ENCODE results near the gene NDUFS3.

NDUFS3 gene

GRCh38 chr11:47611348-47611794 lies 32.5 kb downstream of the NDUFS3 start:
- Histone ChIP-seq H3K4me3 (ENCODE audit: low read length) (no peak overlapping the region), H3K27me3 (replicated peaks; ENCODE audit: control insufficient read depth, insufficient read depth, low read length) (no peaks in the 10 kb centered on the region), H3K9me3 (ENCODE audit: control insufficient read depth, low read length) (no peaks in the 10 kb centered on the region), H3K4me1 (ENCODE audit: control insufficient read depth, insufficient read depth, low read length) (peaks cover 33% of the 10 kb centered on the region), H3K9ac (ENCODE audit: low read length) (no peak overlapping the region), H3K36me3 (ENCODE audit: control insufficient read depth, insufficient read depth, low read length, severe bottlenecking) (peaks cover 25% of the 10 kb centered on the region)
- DNase-seq (ENCODE audit: low read depth) = no peak

DNA sequence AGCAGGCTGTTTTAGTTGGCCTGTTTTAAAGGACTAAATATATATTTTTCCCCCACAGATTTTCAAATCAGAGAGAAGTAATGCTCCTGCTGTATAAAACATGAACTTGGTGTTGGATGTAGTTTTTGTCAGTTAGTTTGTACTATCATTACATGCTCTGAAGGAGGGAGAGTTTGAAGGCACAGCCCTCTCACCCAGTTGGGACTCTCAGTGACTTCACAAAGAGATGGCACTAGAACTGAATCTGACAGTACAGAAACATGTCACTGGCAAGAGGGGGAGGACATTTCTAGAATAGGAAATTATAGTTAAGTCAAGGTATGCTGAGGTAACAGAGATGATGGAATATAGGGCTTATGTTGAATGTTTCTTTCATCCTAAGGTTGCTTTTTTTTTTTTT lies 36.4 kb downstream of the NDUFS3 start:
- no peaks in the 10 kb centered on the region for H3K9me3 ChIP-seq (ENCODE audit: control insufficient read depth, low read length)
- no peaks in the 10 kb centered on the region for H3K27me3 ChIP-seq (replicated peaks; ENCODE audit: control insufficient read depth, insufficient read depth, low read length)
- no peak overlapping the region for H3K4me3 ChIP-seq (ENCODE audit: low read length)
- H3K9ac ChIP-seq (ENCODE audit: low read length) = no peak overlapping the region
- no peak for DNase-seq (ENCODE audit: low read depth)
- H3K36me3 ChIP-seq (ENCODE audit: control insufficient read depth, insufficient read depth, low read length, severe bottlenecking) = peaks cover 57% of the 10 kb centered on the region
- peaks cover 28% of the 10 kb centered on the region for H3K4me1 ChIP-seq (ENCODE audit: control insufficient read depth, insufficient read depth, low read length)

DNA sequence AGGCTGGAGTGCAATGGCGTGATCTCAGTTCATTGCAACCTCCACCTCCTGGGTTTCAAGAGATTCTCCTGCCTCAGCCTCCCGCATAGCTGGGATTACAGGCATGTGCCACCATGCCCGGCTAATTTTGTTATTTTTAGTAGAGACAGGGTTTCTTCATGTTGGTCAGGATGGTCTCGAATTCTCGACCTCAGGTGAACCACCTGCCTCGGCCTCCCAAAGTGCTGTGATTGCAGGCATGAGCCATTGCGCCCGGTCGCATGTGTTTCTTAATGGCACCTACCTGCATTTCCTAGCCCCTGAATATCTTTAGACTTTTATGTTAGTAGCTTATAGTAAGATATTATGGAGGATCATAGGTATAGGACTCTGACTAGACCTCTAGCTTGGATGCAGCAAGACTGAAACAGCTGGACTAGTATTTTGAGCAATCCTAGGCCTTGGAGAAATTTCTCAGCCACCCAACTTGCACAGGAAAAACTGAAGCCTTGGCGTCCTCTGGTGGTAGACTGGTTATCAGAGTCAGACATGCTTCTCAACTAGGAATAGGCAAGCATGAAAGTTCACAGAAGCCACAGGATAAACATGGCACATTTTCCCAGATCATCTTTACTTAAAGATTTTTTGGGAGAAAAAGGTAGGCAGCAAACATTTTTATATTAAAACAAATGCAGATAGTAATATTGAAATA lies 38.0 kb downstream of the NDUFS3 start:
- Histone ChIP-seq H3K36me3 (ENCODE audit: control insufficient read depth, insufficient read depth, low read length, severe bottlenecking) (peaks cover 59% of the 10 kb centered on the region), H3K9ac (ENCODE audit: low read length) (peak overlapping the region; percentile 62), H3K9me3 (ENCODE audit: control insufficient read depth, low read length) (no peaks in the 10 kb centered on the region), H3K4me1 (ENCODE audit: control insufficient read depth, insufficient read depth, low read length) (peaks cover 25% of the 10 kb centered on the region), H3K27me3 (replicated peaks; ENCODE audit: control insufficient read depth, insufficient read depth, low read length) (no peaks in the 10 kb centered on the region), H3K4me3 (ENCODE audit: low read length) (no peak overlapping the region)
- peak; percentile 90 for DNase-seq (ENCODE audit: low read depth)

DNA sequence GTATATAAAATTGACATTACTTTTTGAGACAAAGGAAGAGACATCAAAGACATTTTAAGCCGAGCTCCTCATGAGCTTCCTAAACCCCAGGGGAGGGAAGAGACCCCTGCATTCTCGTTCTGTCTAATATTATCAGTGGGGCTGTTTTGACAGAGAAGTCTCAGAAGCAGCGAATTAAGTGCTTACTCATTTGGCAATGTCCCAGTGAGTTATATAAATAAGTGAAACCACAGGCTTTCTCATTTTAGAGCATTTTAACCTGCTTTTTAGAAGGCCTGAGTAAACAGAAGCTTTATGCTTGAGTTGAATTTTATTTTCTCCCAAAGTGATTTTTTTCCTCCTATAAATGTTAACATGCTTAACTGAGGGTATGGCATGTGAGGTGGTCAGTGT lies 38.5 kb downstream of the NDUFS3 start:
- peaks cover 63% of the 10 kb centered on the region for H3K36me3 ChIP-seq (ENCODE audit: control insufficient read depth, insufficient read depth, low read length, severe bottlenecking)
- peak overlapping the region; percentile 62 for H3K9ac ChIP-seq (ENCODE audit: low read length)
- H3K4me1 ChIP-seq (ENCODE audit: control insufficient read depth, insufficient read depth, low read length) = peaks cover 25% of the 10 kb centered on the region
- no peak overlapping the region for H3K4me3 ChIP-seq (ENCODE audit: low read length)
- peak; percentile 84 for DNase-seq (ENCODE audit: low read depth)
- no peaks in the 10 kb centered on the region for H3K27me3 ChIP-seq (replicated peaks; ENCODE audit: control insufficient read depth, insufficient read depth, low read length)
- no peaks in the 10 kb centered on the region for H3K9me3 ChIP-seq (ENCODE audit: control insufficient read depth, low read length)

DNA sequence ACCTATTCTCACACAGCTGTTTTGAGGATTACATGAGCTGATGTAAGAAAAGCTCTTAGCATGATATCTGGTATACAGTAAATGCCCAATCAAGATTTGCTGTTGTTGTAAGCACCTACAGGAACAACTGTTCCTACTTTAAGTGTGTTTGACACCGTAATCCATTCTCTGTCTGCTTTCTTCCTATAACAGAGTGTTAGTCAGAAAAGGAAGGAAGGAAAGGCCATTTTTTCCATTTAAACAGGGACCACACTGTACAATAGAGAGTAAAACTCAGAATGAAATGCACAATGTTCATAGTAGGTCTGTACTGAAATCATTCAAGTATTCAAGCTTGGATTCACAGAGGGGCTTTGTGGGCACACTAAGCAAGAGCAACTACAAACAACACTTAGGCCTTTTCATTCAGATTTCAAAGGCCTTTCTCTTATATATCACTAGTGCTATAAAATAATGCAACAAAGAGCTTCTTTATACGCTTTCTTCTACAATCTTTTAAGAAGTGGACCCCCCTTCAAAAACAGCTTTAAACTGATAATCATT lies 42.0 kb downstream of the NDUFS3 start:
- peaks cover 23% of the 10 kb centered on the region for H3K4me1 ChIP-seq (ENCODE audit: control insufficient read depth, insufficient read depth, low read length)
- no peak overlapping the region for H3K9ac ChIP-seq (ENCODE audit: low read length)
- peaks cover 91% of the 10 kb centered on the region for H3K36me3 ChIP-seq (ENCODE audit: control insufficient read depth, insufficient read depth, low read length, severe bottlenecking)
- DNase-seq (ENCODE audit: low read depth) = no peak
- H3K4me3 ChIP-seq (ENCODE audit: low read length) = no peak overlapping the region
- H3K27me3 ChIP-seq (replicated peaks; ENCODE audit: control insufficient read depth, insufficient read depth, low read length) = no peaks in the 10 kb centered on the region
- no peaks in the 10 kb centered on the region for H3K9me3 ChIP-seq (ENCODE audit: control insufficient read depth, low read length)

GRCh38 chr11:47626234-47626633 lies 47.4 kb downstream of the NDUFS3 start:
- H3K4me3 ChIP-seq (ENCODE audit: low read length) = no peak overlapping the region
- no peaks in the 10 kb centered on the region for H3K9me3 ChIP-seq (ENCODE audit: control insufficient read depth, low read length)
- DNase-seq (ENCODE audit: low read depth) = no peak
- no peak overlapping the region for H3K9ac ChIP-seq (ENCODE audit: low read length)
- H3K36me3 ChIP-seq (ENCODE audit: control insufficient read depth, insufficient read depth, low read length, severe bottlenecking) = peaks cover 97% of the 10 kb centered on the region
- H3K4me1 ChIP-seq (ENCODE audit: control insufficient read depth, insufficient read depth, low read length) = no peaks in the 10 kb centered on the region
- no peaks in the 10 kb centered on the region for H3K27me3 ChIP-seq (replicated peaks; ENCODE audit: control insufficient read depth, insufficient read depth, low read length)

- DNase-seq (ENCODE audit: low read depth) = no peak
- H3K36me3 ChIP-seq (ENCODE audit: control insufficient read depth, insufficient read depth, low read length, severe bottlenecking) = peaks cover 89% of the 10 kb centered on the region
- no peaks in the 10 kb centered on the region for H3K4me1 ChIP-seq (ENCODE audit: control insufficient read depth, insufficient read depth, low read length)
- H3K9ac ChIP-seq (ENCODE audit: low read length) = no peak overlapping the region
- no peaks in the 10 kb centered on the region for H3K9me3 ChIP-seq (ENCODE audit: control insufficient read depth, low read length)
- no peak overlapping the region for H3K4me3 ChIP-seq (ENCODE audit: low read length)
- H3K27me3 ChIP-seq (replicated peaks; ENCODE audit: control insufficient read depth, insufficient read depth, low read length) = no peaks in the 10 kb centered on the region
These were observed 49.2 kb downstream of the NDUFS3 start for GRCh38 chr11:47628026-47628425.

DNA sequence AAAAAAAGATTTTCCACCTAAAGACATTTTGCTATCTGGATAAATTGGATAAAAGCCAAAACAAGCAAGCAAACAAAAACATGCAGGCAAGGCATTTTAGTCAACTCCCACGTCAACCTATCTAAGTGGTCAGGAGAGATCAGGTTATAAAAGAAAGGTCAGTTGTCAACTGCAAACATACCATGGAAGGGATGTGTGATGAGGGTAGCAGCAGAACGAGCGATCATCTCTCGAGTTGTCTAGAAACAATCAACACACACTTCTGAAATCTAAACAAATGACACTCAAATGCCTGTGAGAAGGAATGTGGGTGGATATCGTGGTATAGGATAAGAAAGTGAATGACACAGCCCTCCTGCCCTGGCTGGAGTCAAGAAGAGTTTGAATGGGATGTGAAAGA lies 52.6 kb downstream of the NDUFS3 start:
- Histone ChIP-seq H3K9ac (ENCODE audit: low read length) (no peak overlapping the region), H3K36me3 (ENCODE audit: control insufficient read depth, insufficient read depth, low read length, severe bottlenecking) (peaks cover 80% of the 10 kb centered on the region), H3K9me3 (ENCODE audit: control insufficient read depth, low read length) (no peaks in the 10 kb centered on the region), H3K4me3 (ENCODE audit: low read length) (no peak overlapping the region), H3K27me3 (replicated peaks; ENCODE audit: control insufficient read depth, insufficient read depth, low read length) (no peaks in the 10 kb centered on the region), H3K4me1 (ENCODE audit: control insufficient read depth, insufficient read depth, low read length) (no peaks in the 10 kb centered on the region)
- no peak for DNase-seq (ENCODE audit: low read depth)
